Astrocyte (in vitro differentiated cells and primary cell): ENCODE measurements around the gene HMGB4. TPM values are rescaled to one million over a fixed set of nuclear protein-coding genes. Genes with fewer than 3 reads are reported as not detected.

Experiments
- DNase-seq: peaks from one replicate; pipeline ENCODE4 v3.0.0-alpha.2; 2010; ENCODE audit warnings: low read depth
- FAIRE-seq: peaks from 2 replicates; lab custom pipeline; 2011; peaks lifted over from hg19 to GRCh38; lab: Jason Lieb, UNC
- H2AFZ ChIP-seq: 2 replicates; pipeline ENCODE4 v1.6.0; 2012; ENCODE audit warnings: low read depth, low read length, inconsistent platforms
- H3K27ac ChIP-seq: 2 replicates; pipeline ENCODE4 v1.5.1; 2011; ENCODE audit warnings: low read depth, low read length, inconsistent platforms
- H3K27me3 ChIP-seq: 2 replicates; pipeline ENCODE4 v1.6.0; 2011; ENCODE audit warnings: low read length, inconsistent platforms; ENCODE audit not compliant: insufficient read depth
- H3K36me3 ChIP-seq: 2 replicates; pipeline ENCODE4 v1.5.1; 2011; ENCODE audit warnings: low read length, inconsistent platforms; ENCODE audit not compliant: insufficient read depth
- H3K4me1 ChIP-seq: 2 replicates; pipeline ENCODE4 v1.5.1; 2011; ENCODE audit warnings: low read length, inconsistent platforms; ENCODE audit not compliant: insufficient read depth
- H3K4me2 ChIP-seq: 2 replicates; pipeline ENCODE4 v1.6.0; 2012; ENCODE audit warnings: low read length, inconsistent platforms
- H3K4me3 ChIP-seq: 2 replicates; pipeline ENCODE4 v1.5.1; 2011; ENCODE audit warnings: low read depth, mild to moderate bottlenecking, low read length, inconsistent platforms; ENCODE audit not compliant: insufficient read depth
- H3K79me2 ChIP-seq: 2 replicates; pipeline ENCODE4 v1.6.0; 2012; ENCODE audit warnings: mild to moderate bottlenecking, low read length, inconsistent platforms; ENCODE audit not compliant: insufficient read depth
- H3K9ac ChIP-seq: 2 replicates; pipeline ENCODE4 v1.6.0; 2012; ENCODE audit warnings: mild to moderate bottlenecking, low read length, inconsistent platforms
- H3K9me3 ChIP-seq: 2 replicates; pipeline ENCODE4 v1.5.1; 2012; ENCODE audit warnings: low read depth, mild to moderate bottlenecking, low read length, inconsistent platforms; ENCODE audit not compliant: insufficient read depth
- H4K20me1 ChIP-seq: 2 replicates; pipeline ENCODE4 v1.6.0; 2012; ENCODE audit warnings: low read length, inconsistent platforms; ENCODE audit not compliant: insufficient read depth
- H3K27ac Mint-ChIP-seq: one replicate; pipeline ENCODE4 v1.8.0; 2021; ENCODE audit warnings: mild to moderate bottlenecking, mixed read lengths; ENCODE audit not compliant: unreplicated experiment
- H3K27me3 Mint-ChIP-seq: one replicate; pipeline ENCODE4 v1.8.0; 2021; ENCODE audit warnings: low read depth, mixed read lengths; ENCODE audit not compliant: unreplicated experiment
- H3K36me3 Mint-ChIP-seq: one replicate; pipeline ENCODE4 v1.8.0; 2021; ENCODE audit warnings: low read depth, mixed read lengths; ENCODE audit not compliant: unreplicated experiment
- H3K4me1 Mint-ChIP-seq: one replicate; pipeline ENCODE4 v1.8.0; 2021; ENCODE audit warnings: low read depth, mixed read lengths; ENCODE audit not compliant: unreplicated experiment
- H3K4me3 Mint-ChIP-seq: one replicate; pipeline ENCODE4 v1.8.0; 2021; ENCODE audit warnings: mild to moderate bottlenecking, moderate library complexity, mixed read lengths; ENCODE audit not compliant: unreplicated experiment
- H3K9me3 Mint-ChIP-seq: one replicate; pipeline ENCODE4 v1.8.0; 2021; ENCODE audit warnings: mild to moderate bottlenecking, mixed read lengths; ENCODE audit not compliant: unreplicated experiment
- CTCF ChIP-seq: IDR thresholded peaks from 2 replicates; pipeline ENCODE4 v1.5.1; 2011; ENCODE audit warnings: low read depth, mild to moderate bottlenecking, inconsistent platforms, low read length, moderate library complexity; ENCODE audit not compliant: insufficient read depth
- EZH2 ChIP-seq: IDR thresholded peaks from 2 replicates; pipeline ENCODE4 v1.6.1; 2012; ENCODE audit warnings: mild to moderate bottlenecking, low read length, inconsistent platforms; ENCODE audit not compliant: insufficient read depth
- total RNA-seq: library from RNA; stranded (reverse); gene quantifications from 2 replicates; pipeline ENCODE4 v1.2.1, GENCODE V29; 2021

The HMGB4 gene
- total RNA-seq, 1 donor from 2014 or later, result not detected

GRCh38 chr1:33819913-33820311, 44.0 kb upstream of the HMGB4 start:
- Mint-ChIP-seq H3K4me1 (peaks cover 9% of the 10 kb centered on the region), H3K9me3 (peaks cover 8% of the 10 kb centered on the region), H3K27ac (no peak overlapping the region), H3K36me3 (peaks cover 33% of the 10 kb centered on the region), H3K27me3 (peaks cover 2% of the 10 kb centered on the region), H3K4me3 (no peak overlapping the region)
- no peak for FAIRE-seq
- H3K4me1 ChIP-seq, result peaks cover 7% of the 10 kb centered on the region
- H3K79me2 ChIP-seq, result no peaks in the 10 kb centered on the region
- peaks cover 21% of the 10 kb centered on the region for H4K20me1 ChIP-seq
- TF ChIP-seq EZH2 (no peak), CTCF (no peak)
- no peak overlapping the region for H3K4me3 ChIP-seq
- peaks cover 3% of the 10 kb centered on the region for H3K27me3 ChIP-seq
- no peak overlapping the region for H3K27ac ChIP-seq
- no peak overlapping the region for H3K9ac ChIP-seq
- H3K9me3 ChIP-seq, result no peaks in the 10 kb centered on the region
- H2AFZ ChIP-seq, result no peak overlapping the region
- H3K36me3 ChIP-seq, result no peaks in the 10 kb centered on the region
- DNase-seq, result no peak
- no peak overlapping the region for H3K4me2 ChIP-seq

- no peaks in the 10 kb centered on the region for H3K79me2 ChIP-seq
- H3K9me3 Mint-ChIP-seq, result peaks cover 9% of the 10 kb centered on the region
- no peak overlapping the region for H3K27ac ChIP-seq
- no peak overlapping the region for H3K27ac Mint-ChIP-seq
- no peaks in the 10 kb centered on the region for H3K9me3 ChIP-seq
- TF ChIP-seq EZH2 (no peak), CTCF (no peak)
- no peak for DNase-seq
- no peak overlapping the region for H3K4me3 Mint-ChIP-seq
- peaks cover 39% of the 10 kb centered on the region for H3K36me3 Mint-ChIP-seq
- peaks cover 2% of the 10 kb centered on the region for H3K4me1 Mint-ChIP-seq
- no peak overlapping the region for H3K9ac ChIP-seq
- no peak overlapping the region for H3K4me2 ChIP-seq
- H3K4me3 ChIP-seq, result no peak overlapping the region
- H2AFZ ChIP-seq, result no peak overlapping the region
- H3K36me3 ChIP-seq, result no peaks in the 10 kb centered on the region
- H4K20me1 ChIP-seq, result peaks cover 21% of the 10 kb centered on the region
- H3K27me3 ChIP-seq, result peaks cover 3% of the 10 kb centered on the region
- H3K27me3 Mint-ChIP-seq, result peaks cover 2% of the 10 kb centered on the region
- FAIRE-seq, result no peak
- H3K4me1 ChIP-seq, result no peaks in the 10 kb centered on the region
Measured at GRCh38 chr1:33820804-33821203, 43.1 kb upstream of the HMGB4 start.

- no peak overlapping the region for H3K27ac ChIP-seq
- H3K4me1 ChIP-seq, result no peaks in the 10 kb centered on the region
- peaks cover 3% of the 10 kb centered on the region for H3K27me3 ChIP-seq
- Mint-ChIP-seq H3K9me3 (peaks cover 9% of the 10 kb centered on the region), H3K36me3 (peaks cover 44% of the 10 kb centered on the region), H3K27me3 (peaks cover 2% of the 10 kb centered on the region), H3K27ac (no peak overlapping the region), H3K4me3 (no peak overlapping the region), H3K4me1 (no peaks in the 10 kb centered on the region)
- H3K4me3 ChIP-seq, result no peak overlapping the region
- peaks cover 22% of the 10 kb centered on the region for H4K20me1 ChIP-seq
- no peaks in the 10 kb centered on the region for H3K79me2 ChIP-seq
- H3K9me3 ChIP-seq, result no peaks in the 10 kb centered on the region
- no peaks in the 10 kb centered on the region for H3K36me3 ChIP-seq
- H3K4me2 ChIP-seq, result no peak overlapping the region
- no peak for DNase-seq
- no peak overlapping the region for H2AFZ ChIP-seq
- TF ChIP-seq EZH2 (no peak), CTCF (no peak)
- FAIRE-seq, result no peak
- H3K9ac ChIP-seq, result no peak overlapping the region
Measured at GRCh38 chr1:33821291-33821690, 42.6 kb upstream of the HMGB4 start.
